PC-9 (cell line): ENCODE measurements around the gene NDUFA5. TPM values are rescaled to one million over a fixed set of nuclear protein-coding genes. Genes with fewer than 3 reads are reported as not detected.

Experiments used
- BruUV-seq: library from RNA; stranded (reverse); fragments of 400-500 nt; replicated peaks from 2 replicates; lab custom pipeline; 2021; lab: Mats Ljungman, UMichigan
- CTCF ChIA-PET: fragments of 300-600 bp; sonication (Branson Sonifier 250); formaldehyde crosslinking; loops from one replicate; lab custom pipeline; 2022; ENCODE audit warnings: antibody characterized with exemption; lab: Charles Lee
- POLR2A ChIA-PET: fragments of 300-600 bp; sonication (Branson Sonifier 250); formaldehyde crosslinking; loops from one replicate; lab custom pipeline; 2022; ENCODE audit warnings: antibody characterized with exemption; ENCODE audit not compliant: unreplicated experiment; lab: Charles Lee
- DNase-seq, 2 experiments: peaks; one replicate each; pipeline versions ENCODE4 v3.0.0 to v3.0.0-alpha.2; 2015 to 2022; ENCODE audit warnings: mixed read lengths in 1 of 2
- H2AFZ ChIP-seq: fragments of 200-600 bp; sonication (generic); 2 replicates; pipeline ENCODE4 v1.8.1; 2017; ENCODE audit warnings: antibody characterized with exemption
- H3F3A ChIP-seq: fragments of 200-600 bp; sonication (generic); 2 replicates; pipeline ENCODE4 v1.8.1; 2017; ENCODE audit warnings: antibody characterized with exemption, mild to moderate bottlenecking, low read depth; ENCODE audit not compliant: insufficient read depth
- H3K27ac ChIP-seq: fragments of 200-600 bp; sonication (generic); 2 replicates; pipeline ENCODE4 v1.6.1; 2016; ENCODE audit warnings: mixed run types
- H3K27me3 ChIP-seq: fragments of 200-600 bp; sonication (generic); 2 replicates; pipeline ENCODE4 v1.6.1; 2016; ENCODE audit warnings: low read depth, mixed run types; ENCODE audit not compliant: insufficient read depth
- H3K36me3 ChIP-seq: fragments of 200-600 bp; sonication (generic); 2 replicates; pipeline ENCODE4 v1.6.1; 2016; ENCODE audit warnings: low read depth, mixed run types
- H3K4me1 ChIP-seq: fragments of 200-600 bp; sonication (generic); replicated peaks from 2 replicates; pipeline ENCODE4 v1.6.1; 2016; ENCODE audit warnings: mixed run types; ENCODE audit not compliant: insufficient read depth
- H3K4me2 ChIP-seq: fragments of 200-600 bp; sonication (generic); 2 replicates; pipeline ENCODE4 v1.6.1; 2017; ENCODE audit warnings: mixed run types
- H3K4me3 ChIP-seq: fragments of 200-600 bp; sonication (generic); 2 replicates; pipeline ENCODE4 v1.6.1; 2016; ENCODE audit warnings: mixed run types
- H3K79me2 ChIP-seq: fragments of 200-600 bp; sonication (generic); 2 replicates; pipeline ENCODE4 v1.6.1; 2017; ENCODE audit warnings: low read depth, mixed run types
- H3K9me2 ChIP-seq: fragments of 200-600 bp; sonication (generic); 2 replicates; pipeline ENCODE4 v1.8.1; 2017; ENCODE audit warnings: mild to moderate bottlenecking; ENCODE audit not compliant: insufficient read depth
- H3K9me3 ChIP-seq: fragments of 200-600 bp; sonication (generic); 2 replicates; pipeline ENCODE4 v1.8.1; 2016; ENCODE audit warnings: low read depth; ENCODE audit not compliant: insufficient read depth
- H4K20me1 ChIP-seq: fragments of 200-600 bp; sonication (generic); 2 replicates; pipeline ENCODE4 v1.8.1; 2017; ENCODE audit not compliant: insufficient read depth
- CTCF ChIP-seq: fragments of 200-600 bp; sonication (generic); conservative IDR thresholded peaks from 2 replicates; pipeline ENCODE4 v1.6.1; 2017; ENCODE audit warnings: mixed run types, antibody characterized with exemption, mild to moderate bottlenecking, moderate library complexity
- EZH2 ChIP-seq: fragments of 200-600 bp; sonication (generic); IDR thresholded peaks from 2 replicates; pipeline ENCODE4 v1.8.0; 2017; ENCODE audit warnings: antibody characterized with exemption, low read depth
- intact Hi-C: fragments of 100-400 bp; cut with micrococcal nuclease; formaldehyde crosslinking; loops from one replicate; pipeline ENCODE4 v1.10.0; 2022; ENCODE audit not compliant: unreplicated experiment
- total RNA-seq: library from RNA; stranded (reverse); gene quantifications from 2 replicates; pipeline ENCODE4 v1.2.3, GENCODE V29; 2021

Gene NDUFA5
- total RNA-seq, 1 experiment from 2014 or later, result 75.9 TPM

DNA sequence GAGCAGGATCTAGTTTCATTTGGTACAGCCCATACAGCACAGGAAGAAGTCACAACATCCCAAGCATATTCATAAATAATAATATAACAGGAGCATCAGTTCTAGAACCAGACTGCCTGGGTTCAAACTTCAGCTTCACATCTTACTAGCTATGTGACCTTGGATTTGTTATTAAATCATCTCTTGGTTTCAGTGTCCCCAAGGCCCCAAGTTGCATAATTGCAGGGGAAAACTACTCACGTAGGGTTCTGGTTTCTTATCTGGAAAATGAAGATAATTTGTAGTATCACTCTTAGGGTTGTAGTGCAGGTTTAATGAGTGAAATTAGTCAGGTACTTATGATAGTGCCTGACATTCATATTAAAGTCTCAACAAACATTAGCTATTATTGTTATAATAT is 17.7 kb downstream of the NDUFA5 start:
- Histone ChIP-seq H2AFZ (no peak overlapping the region), H3K27me3 (no peaks in the 10 kb centered on the region), H3F3A (peaks cover 10% of the 10 kb centered on the region; the same call in 1 of the 2 replicates), H3K79me2 (no peaks in the 10 kb centered on the region), H3K36me3 (peaks cover 7% of the 10 kb centered on the region; the same call in 1 of the 2 replicates), H3K4me3 (no peak overlapping the region), H4K20me1 (no peaks in the 10 kb centered on the region), H3K4me2 (no peak overlapping the region), H3K9me3 (no peaks in the 10 kb centered on the region), H3K9me2 (no peaks in the 10 kb centered on the region), H3K4me1 (peaks cover 17% of the 10 kb centered on the region), H3K27ac (no peak overlapping the region)
- POLR2A ChIA-PET, result no interaction called here
- no TSS peak for BruUV-seq
- DNase-seq, result no peak
- TF ChIP-seq EZH2 (no peak), CTCF (no peak)
- intact Hi-C loops, result loop anchor here (5.0 to 10.0 kb wide), 3 partner anchors 207 to 653 kb away; partner anchors contain the start of genes CADPS2 and WASL
- CTCF ChIA-PET, result no interaction called here

- H3K9me2 ChIP-seq, result no peaks in the 10 kb centered on the region
- CTCF ChIA-PET, result no interaction called here
- H3K36me3 ChIP-seq, result peaks cover 7% of the 10 kb centered on the region; the same call in 1 of the 2 replicates
- peaks cover 18% of the 10 kb centered on the region for H3K4me1 ChIP-seq
- no peak overlapping the region for H3K4me2 ChIP-seq
- H3K9me3 ChIP-seq, result no peaks in the 10 kb centered on the region
- TF ChIP-seq CTCF, result no peak
- TF ChIP-seq EZH2, result no peak
- no peak for DNase-seq
- POLR2A ChIA-PET, result no interaction called here
- no TSS peak for BruUV-seq
- H4K20me1 ChIP-seq, result no peaks in the 10 kb centered on the region
- peak overlapping the region; percentile 47; the same call in 1 of the 2 replicates for H3K27ac ChIP-seq
- peaks cover 13% of the 10 kb centered on the region; the same call in 1 of the 2 replicates for H3F3A ChIP-seq
- no peaks in the 10 kb centered on the region for H3K79me2 ChIP-seq
- H2AFZ ChIP-seq, result no peak overlapping the region
- H3K4me3 ChIP-seq, result no peak overlapping the region
- intact Hi-C loops, result loop anchor here (5.0 to 10.0 kb wide), 3 partner anchors 208 to 652 kb away; partner anchors contain the start of genes CADPS2 and WASL
- no peaks in the 10 kb centered on the region for H3K27me3 ChIP-seq
These were observed 18.7 kb downstream of the NDUFA5 start for GRCh38 chr7:123538897-123539296.

DNA sequence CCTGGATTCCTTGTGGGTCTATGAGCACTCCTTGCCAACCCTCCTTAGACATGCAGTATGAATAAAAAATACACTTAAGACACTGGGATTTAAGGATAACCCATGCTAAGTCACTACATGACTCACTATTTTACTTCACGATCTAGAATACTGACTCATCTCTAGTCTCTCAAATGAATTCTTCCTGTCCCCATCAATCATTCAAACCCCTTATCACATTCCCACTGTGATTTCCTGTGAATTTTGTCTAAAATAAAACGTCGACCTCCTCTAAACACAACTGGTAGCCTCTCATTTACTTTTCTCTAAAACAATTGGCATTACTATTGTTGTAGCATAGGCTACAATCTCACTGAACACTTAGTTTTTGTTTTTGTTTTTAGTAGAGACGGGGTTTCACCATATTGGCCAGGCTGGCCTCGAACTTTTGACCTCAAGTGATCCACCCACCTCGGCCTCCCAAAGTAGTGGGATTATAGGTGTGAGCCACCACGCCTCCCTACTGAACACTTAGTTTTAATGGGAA is 19.4 kb downstream of the NDUFA5 start:
- intact Hi-C loops, result loop anchor here (5.0 to 10.0 kb wide), 3 partner anchors 209 to 651 kb away; partner anchors contain the start of genes CADPS2 and WASL
- CTCF ChIA-PET, result no interaction called here
- Histone ChIP-seq H3K27me3 (no peaks in the 10 kb centered on the region), H3K4me3 (no peak overlapping the region), H3K9me3 (no peaks in the 10 kb centered on the region), H3K9me2 (no peaks in the 10 kb centered on the region), H3K79me2 (no peaks in the 10 kb centered on the region), H4K20me1 (no peaks in the 10 kb centered on the region), H3K36me3 (peaks cover 7% of the 10 kb centered on the region; the same call in 1 of the 2 replicates), H3K4me2 (peak overlapping the region; percentile 27), H2AFZ (no peak overlapping the region), H3K4me1 (peaks cover 23% of the 10 kb centered on the region), H3K27ac (peak overlapping the region; percentile 47), H3F3A (peaks cover 14% of the 10 kb centered on the region; the same call in 1 of the 2 replicates)
- POLR2A ChIA-PET, result no interaction called here
- no peak for TF ChIP-seq EZH2
- TF ChIP-seq CTCF, result no peak
- DNase-seq, result peak in 1 of 2 experiments; percentile 72
- BruUV-seq, result no TSS peak
